H1 (cell line): Measurements from ENCODE around the gene TPSAB1. TPM values are rescaled to one million over a fixed set of nuclear protein-coding genes. Genes with fewer than 3 reads are reported as not detected.

Experiments used
- CTCF ChIA-PET: fragments of 300-600 bp; sonication (Branson Sonifier 250); formaldehyde crosslinking; loops from one replicate; lab custom pipeline; 2021; ENCODE audit not compliant: partially characterized antibody; lab: Charles Lee
- POLR2A ChIA-PET: fragments of 300-600 bp; sonication (Branson Sonifier 250); formaldehyde crosslinking; loops from one replicate; lab custom pipeline; 2021; ENCODE audit warnings: inconsistent platforms; ENCODE audit not compliant: partially characterized antibody; lab: Charles Lee
- DNase-seq, 2 experiments: peaks; one replicate each; pipeline versions ENCODE4 v3.0.0 to v3.0.0-alpha.2; 2010 to 2022; ENCODE audit warnings: low spot score in 2 of 2, low read depth in 1 of 2, mixed read lengths in 1 of 2
- FAIRE-seq: peaks from 2 replicates; lab custom pipeline; 2011; peaks lifted over from hg19 to GRCh38; lab: Jason Lieb, UNC
- H2AFZ ChIP-seq: 2 replicates; pipeline ENCODE4 v1.8.1; 2012; ENCODE audit warnings: low read length, inconsistent platforms
- H2AK5ac ChIP-seq: 2 replicates; pipeline ENCODE4 v1.6.1; 2013; ENCODE audit warnings: low read depth, low read length
- H2BK120ac ChIP-seq: replicated peaks from 2 replicates; pipeline ENCODE3; 2013; ENCODE audit warnings: low read depth, low read length, inconsistent platforms
- H2BK12ac ChIP-seq: 2 replicates; pipeline ENCODE4 v1.6.1; 2013; ENCODE audit warnings: low read depth, low read length
- H2BK15ac ChIP-seq: 2 replicates; pipeline ENCODE4 v1.6.1; 2013; ENCODE audit warnings: low read length
- H2BK20ac ChIP-seq: 2 replicates; pipeline ENCODE4 v1.6.1; 2013; ENCODE audit warnings: low read length
- H2BK5ac ChIP-seq: 2 replicates; pipeline ENCODE4 v1.6.1; 2013; ENCODE audit warnings: low read depth, low read length
- H3K14ac ChIP-seq: 2 replicates; pipeline ENCODE4 v1.6.1; 2013; ENCODE audit warnings: inconsistent platforms; ENCODE audit not compliant: insufficient read length
- H3K18ac ChIP-seq: 2 replicates; pipeline ENCODE4 v1.6.1; 2013; ENCODE audit warnings: low read length; ENCODE audit errors: extremely low read depth
- H3K23ac ChIP-seq: 2 replicates; pipeline ENCODE4 v1.6.1; 2013; ENCODE audit warnings: inconsistent platforms; ENCODE audit not compliant: insufficient read length
- H3K23me2 ChIP-seq: 2 replicates; pipeline ENCODE4 v1.6.1; 2013; ENCODE audit warnings: low read depth, low read length
- H3K27ac ChIP-seq: 2 replicates; pipeline ENCODE4 v1.6.1; 2011; ENCODE audit warnings: low read depth, low read length, inconsistent platforms
- H3K27me3 ChIP-seq, 4 experiments: replicated peaks in 1 of 4; 1 replicate in 1 of 4; 2 replicates in 3 of 4; pipeline versions ENCODE4 v1.6.1 to v1.8.1; 2011 to 2013; ENCODE audit warnings: low read length in 3 of 4, mild to moderate bottlenecking in 3 of 4, inconsistent platforms in 2 of 4, mixed read lengths in 2 of 4, moderate library complexity in 1 of 4; ENCODE audit not compliant: control insufficient read depth in 3 of 4, insufficient read depth in 3 of 4; ENCODE audit errors: extremely low read depth in 1 of 4
- H3K36me3 ChIP-seq, 4 experiments: 2 replicates each; pipeline versions ENCODE4 v1.6.1 to v1.8.1; 2011 to 2013; ENCODE audit warnings: mild to moderate bottlenecking in 4 of 4, low read length in 3 of 4, moderate library complexity in 2 of 4, control low read depth in 1 of 4, inconsistent platforms in 1 of 4; ENCODE audit not compliant: insufficient read depth in 4 of 4, control insufficient read depth in 2 of 4
- H3K4ac ChIP-seq: replicated peaks from 2 replicates; pipeline ENCODE3; 2013; ENCODE audit warnings: low read length, low read depth, mixed read lengths, inconsistent platforms; ENCODE audit not compliant: insufficient read length
- H3K4me1 ChIP-seq, 4 experiments: replicated peaks in 1 of 4; 1 replicate in 1 of 4; 2 replicates in 3 of 4; pipeline versions ENCODE4 v1.6.1 to v1.8.1; 2011 to 2013; ENCODE audit warnings: low read length in 3 of 4, inconsistent platforms in 2 of 4, mixed read lengths in 1 of 4; ENCODE audit not compliant: insufficient read depth in 4 of 4, control insufficient read depth in 3 of 4
- H3K4me2 ChIP-seq, 2 experiments: 2 replicates each; pipeline versions ENCODE4 v1.6.1 to v1.8.1; 2011 to 2013; ENCODE audit warnings: low read depth in 2 of 2, low read length in 2 of 2, control low read depth in 1 of 2, inconsistent platforms in 1 of 2, mild to moderate bottlenecking in 1 of 2; ENCODE audit not compliant: insufficient read depth in 1 of 2
- H3K4me3 ChIP-seq, 4 experiments: fragments of 200-600, 300-600 bp in 1 of 4; sonication (generic), shearing (Covaris generic), sonication (Bioruptor Twin) in 1 of 4; 2 replicates each; pipeline versions ENCODE4 v1.5.1 to v1.8.1; 2011 to 2016; ENCODE audit warnings: low read length in 4 of 4, low read depth in 3 of 4, control low read depth in 2 of 4, inconsistent platforms in 2 of 4, mild to moderate bottlenecking in 2 of 4, mixed read lengths in 1 of 4, moderate library complexity in 1 of 4; ENCODE audit not compliant: insufficient read depth in 2 of 4; ENCODE audit errors: extremely low read depth in 1 of 4
- H3K56ac ChIP-seq: replicated peaks from 2 replicates; pipeline ENCODE3; 2013; ENCODE audit warnings: low read depth, mild to moderate bottlenecking, mixed read lengths, low read length, inconsistent platforms; ENCODE audit not compliant: insufficient read length
- H3K79me1 ChIP-seq: 2 replicates; pipeline ENCODE4 v1.6.1; 2013; ENCODE audit warnings: low read depth, low read length, control low read depth
- H3K79me2 ChIP-seq, 2 experiments: 2 replicates each; pipeline versions ENCODE4 v1.6.1 to v1.8.1; 2012 to 2013; ENCODE audit warnings: low read length in 2 of 2, mild to moderate bottlenecking in 2 of 2, inconsistent platforms in 1 of 2; ENCODE audit not compliant: insufficient read depth in 2 of 2, control insufficient read depth in 1 of 2
- H3K9ac ChIP-seq, 4 experiments: replicated peaks in 1 of 4; 1 replicate in 1 of 4; 2 replicates in 3 of 4; pipeline versions ENCODE4 v1.6.1 to v1.8.1; 2011 to 2013; ENCODE audit warnings: low read depth in 3 of 4, low read length in 3 of 4, control low read depth in 2 of 4, mild to moderate bottlenecking in 2 of 4, moderate library complexity in 2 of 4, inconsistent platforms in 1 of 4; ENCODE audit errors: extremely low read depth in 1 of 4
- H3K9me3 ChIP-seq, 2 experiments: 2 replicates each; pipeline versions ENCODE4 v1.6.1 to v1.8.1; 2012 to 2013; ENCODE audit warnings: mild to moderate bottlenecking in 2 of 2, moderate library complexity in 2 of 2, control low read depth in 1 of 2, inconsistent platforms in 1 of 2, low read depth in 1 of 2, low read length in 1 of 2, mixed read lengths in 1 of 2; ENCODE audit not compliant: insufficient read depth in 2 of 2
- H4K20me1 ChIP-seq, 2 experiments: replicated peaks in 1 of 2; 2 replicates each; pipeline versions ENCODE3 to v1.8.1; 2011 to 2013; ENCODE audit warnings: inconsistent platforms in 2 of 2, low read length in 2 of 2, mild to moderate bottlenecking in 1 of 2; ENCODE audit not compliant: insufficient read depth in 2 of 2, control insufficient read depth in 1 of 2
- H4K5ac ChIP-seq: 2 replicates; pipeline ENCODE4 v1.6.1; 2013; ENCODE audit warnings: low read length, low read depth, mixed read lengths, inconsistent platforms; ENCODE audit not compliant: insufficient read length
- H4K8ac ChIP-seq: 2 replicates; pipeline ENCODE4 v1.8.0; 2013; ENCODE audit warnings: mild to moderate bottlenecking, moderate library complexity, low read length, inconsistent platforms; ENCODE audit not compliant: insufficient read depth; ENCODE audit errors: extremely low read depth
- H4K91ac ChIP-seq: replicated peaks from 2 replicates; pipeline ENCODE3; 2013; ENCODE audit warnings: low read length, mixed read lengths, inconsistent platforms; ENCODE audit not compliant: insufficient read length
- BCL11A ChIP-seq, 2 experiments: IDR thresholded peaks; one replicate each; pipeline ENCODE4 v1.6.1; 2011; ENCODE audit warnings: low read depth in 2 of 2, low read length in 2 of 2, mild to moderate bottlenecking in 2 of 2
- BRCA1 ChIP-seq: IDR thresholded peaks from 2 replicates; pipeline ENCODE4 v1.6.1; 2012; ENCODE audit warnings: low read depth, low read length, improper control_type of control experiment
- CEBPB ChIP-seq: IDR thresholded peaks from 2 replicates; pipeline ENCODE4 v1.6.1; 2012; ENCODE audit warnings: low read depth, low read length
- CREB1 ChIP-seq: IDR thresholded peaks from 2 replicates; pipeline ENCODE4 v1.6.1; 2012; ENCODE audit warnings: inconsistent platforms
- EGR1 ChIP-seq: IDR thresholded peaks from 2 replicates; pipeline ENCODE4 v1.6.1; 2011; ENCODE audit warnings: low read depth, low read length, borderline replicate concordance
- HDAC6 ChIP-seq: IDR thresholded peaks from one replicate; pipeline ENCODE4 v1.7.1; 2012; ENCODE audit warnings: low read depth, mild to moderate bottlenecking, inconsistent platforms, low read length, moderate library complexity
- NRF1 ChIP-seq: IDR thresholded peaks from 2 replicates; pipeline ENCODE4 v1.6.1; 2011; ENCODE audit warnings: mild to moderate bottlenecking, low read depth, low read length, improper control_type of control experiment
- POLR2A ChIP-seq, 2 experiments: IDR thresholded peaks; 1 replicate in 1 of 2; 2 replicates in 1 of 2; pipeline ENCODE4 v1.6.1; 2011; ENCODE audit warnings: low read depth in 2 of 2, low read length in 2 of 2, mild to moderate bottlenecking in 2 of 2; ENCODE audit errors: control extremely low read depth in 1 of 2
- POU5F1 ChIP-seq: IDR thresholded peaks from 2 replicates; pipeline ENCODE4 v1.6.1; 2011; ENCODE audit warnings: low read depth, mild to moderate bottlenecking, low read length, moderate library complexity
- RXRA ChIP-seq: IDR thresholded peaks from 2 replicates; pipeline ENCODE4 v1.6.1; 2011; ENCODE audit warnings: low read depth, mild to moderate bottlenecking, low read length, moderate library complexity; ENCODE audit not compliant: insufficient read depth
- SIN3A ChIP-seq, 2 experiments: IDR thresholded peaks in 1 of 2; conservative IDR thresholded peaks in 1 of 2; 2 replicates each; pipeline ENCODE4 v1.6.1; 2011 to 2012; ENCODE audit warnings: low read length in 2 of 2, improper control_type of control experiment in 1 of 2, low read depth in 1 of 2, mild to moderate bottlenecking in 1 of 2
- TAF7 ChIP-seq: optimal IDR thresholded peaks from 2 replicates; pipeline ENCODE3; 2011; ENCODE audit warnings: low read depth, mild to moderate bottlenecking, inconsistent platforms, low read length, moderate library complexity, borderline replicate concordance
- WGBS, 2 experiments: shearing (Covaris generic) in 1 of 2; methylation state at CpG; one replicate each; pipeline versions ENCODE4 v1.1.6 to v1.1.7; 2013 to 2015; ENCODE audit warnings: low lambda C conversion rate in 2 of 2, mixed read lengths in 2 of 2, inconsistent platforms in 1 of 2, low coverage in 1 of 2, missing lambda C conversion rate in 1 of 2; ENCODE audit not compliant: insufficient replicate concordance in 2 of 2, insufficient coverage in 1 of 2, insufficient read length in 1 of 2; ENCODE audit errors: extremely low coverage in 1 of 2, missing lambda C conversion rate in 1 of 2; 5-methylcytosine and 5-hydroxymethylcytosine counted together
- polyA plus RNA-seq, 7 experiments: library from polyadenylated mRNA; depleted of rRNA in 3 of 7; stranded (reverse) in 5 of 7; unstranded in 2 of 7; fragments of >200 nt in 5 of 7; fragments of 200-250 nt in 2 of 7; gene quantifications; 1 replicate in 5 of 7; 2 replicates in 1 of 7; 4 replicates in 1 of 7; pipeline versions ENCODE4 v1.2.1 to v1.2.3, GENCODE V29; 2011 to 2013; ENCODE audit warnings: missing spikeins in 2 of 7, mixed read lengths in 2 of 7
- total RNA-seq: library from RNA; stranded (reverse); fragmentation: NEBNext Ultra II Directional; extraction: Animal tissue kit (Norgen Biotek cat#: 25700); gene quantifications from 2 replicates; pipeline ENCODE4 v1.2.1, GENCODE V29; 2021

Gene TPSAB1
- total and polyA plus RNA-seq, 2 of the 8 experiments (the other 6 are each of a cell fraction or from before 2014, with no cell fraction given) = 0.09 TPM; not detected in 1

- no peak overlapping the region for H2BK20ac ChIP-seq
- no peak for FAIRE-seq
- H3K4me1 ChIP-seq = no peaks in the 10 kb centered on the region
- no peak overlapping the region for H3K14ac ChIP-seq
- no peak overlapping the region for H3K4ac ChIP-seq
- H3K4me3 ChIP-seq = no peak overlapping the region
- ChIA-PET CTCF (interaction anchor here (0.5 to 1.4 kb wide), 4 partner anchors 71 to 714 kb away, joined by 3 to 4 read pairs (median 3); no protein-coding TSS in a partner anchor), POLR2A (no interaction called here)
- H2AFZ ChIP-seq = no peak overlapping the region
- no peak overlapping the region for H3K27ac ChIP-seq
- no peak overlapping the region for H2BK12ac ChIP-seq
- WGBS, 2 experiments = 85% methylated on average over 18 of the region's 18 CpGs; no CpG with 5 or more reads in 1 of the 2 experiments
- no peak overlapping the region for H3K56ac ChIP-seq
- no peak overlapping the region for H3K18ac ChIP-seq
- peaks cover 0 to 28% (median 3%) of the 10 kb centered on the region in 4 experiments; a peak in 4 of 8 replicates for H3K36me3 ChIP-seq
- no peak overlapping the region for H3K9ac ChIP-seq
- H2BK15ac ChIP-seq = no peak overlapping the region
- no peak overlapping the region for H3K23ac ChIP-seq
- no peak overlapping the region for H4K91ac ChIP-seq
- no peaks in the 10 kb centered on the region for H3K27me3 ChIP-seq
- no peak overlapping the region for H3K4me2 ChIP-seq
- H2BK5ac ChIP-seq = no peak overlapping the region
- H3K79me2 ChIP-seq = no peaks in the 10 kb centered on the region
- H4K20me1 ChIP-seq = peaks cover 4 to 14% of the 10 kb centered on the region in 2 experiments
- no peaks in the 10 kb centered on the region for H3K23me2 ChIP-seq
- TF ChIP-seq SIN3A (conservative IDR thresholded peaks at IDR 0.05 in 1 of 2, IDR thresholded peaks at IDR 0.05 in 1 of 2; ENCODE audit: low read depth in 1 of 2, low read length in 2 of 2) (no peak), BCL11A (IDR thresholded peaks at IDR 0.05; ENCODE audit: low read depth in 2 of 2, low read length in 2 of 2) (no peak), POU5F1 (no peak), BRCA1 (no peak), HDAC6 (no peak), CEBPB (no peak), NRF1 (no peak), CREB1 (no peak), TAF7 (no peak), POLR2A (IDR thresholded peaks at IDR 0.05; ENCODE audit: control extremely low read depth in 1 of 2, low read depth in 2 of 2, low read length in 2 of 2) (no peak), EGR1 (no peak), RXRA (no peak)
- no peak overlapping the region for H2AK5ac ChIP-seq
- H4K5ac ChIP-seq = no peak overlapping the region
- no peaks in the 10 kb centered on the region for H3K9me3 ChIP-seq
- no peak overlapping the region for H2BK120ac ChIP-seq
- no peak overlapping the region for H4K8ac ChIP-seq
- DNase-seq = no peak
- H3K79me1 ChIP-seq = no peaks in the 10 kb centered on the region; the same call in 1 of the 2 replicates
These were observed 38.2 kb upstream of the TPSAB1 start for GRCh38 chr16:1202274-1202673.
